Astrocyte (in vitro differentiated cells and primary cell): ENCODE measurements around the gene CDK17.

ENCODE experiments used
- EZH2 ChIP-seq: IDR thresholded peaks from 2 replicates; pipeline ENCODE4 v1.6.1; 2012; ENCODE audit warnings: mild to moderate bottlenecking, low read length, inconsistent platforms; ENCODE audit not compliant: insufficient read depth
- TF ChIP-seq, protein P1 (sequence below): IDR thresholded peaks from 2 replicates; pipeline ENCODE4 v1.5.1; 2011; ENCODE audit warnings: low read depth, mild to moderate bottlenecking, inconsistent platforms, low read length, moderate library complexity; ENCODE audit not compliant: insufficient read depth

DNA sequence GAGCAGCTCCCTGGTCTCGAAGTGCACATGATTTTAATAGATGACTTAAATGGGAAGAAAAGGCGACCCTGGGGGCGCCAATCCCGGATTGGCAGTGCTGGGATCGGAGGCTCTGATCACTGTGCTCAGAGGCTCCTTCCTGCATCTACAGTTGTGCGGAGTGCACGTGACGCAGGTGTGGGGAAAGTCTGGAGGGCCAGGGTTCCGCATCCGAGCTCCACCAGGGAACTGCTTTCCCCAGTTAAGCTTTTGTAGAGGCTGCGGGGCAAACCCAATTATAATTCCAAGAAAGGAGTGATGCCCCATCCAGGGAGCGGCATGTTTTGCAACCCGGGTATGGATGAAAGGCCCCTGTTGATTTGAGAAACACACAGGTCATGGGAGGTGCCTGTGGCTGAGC is 169.6 kb downstream of the CDK17 start:
- no peak for TF ChIP-seq EZH2
- TF ChIP-seq, protein P1, sequence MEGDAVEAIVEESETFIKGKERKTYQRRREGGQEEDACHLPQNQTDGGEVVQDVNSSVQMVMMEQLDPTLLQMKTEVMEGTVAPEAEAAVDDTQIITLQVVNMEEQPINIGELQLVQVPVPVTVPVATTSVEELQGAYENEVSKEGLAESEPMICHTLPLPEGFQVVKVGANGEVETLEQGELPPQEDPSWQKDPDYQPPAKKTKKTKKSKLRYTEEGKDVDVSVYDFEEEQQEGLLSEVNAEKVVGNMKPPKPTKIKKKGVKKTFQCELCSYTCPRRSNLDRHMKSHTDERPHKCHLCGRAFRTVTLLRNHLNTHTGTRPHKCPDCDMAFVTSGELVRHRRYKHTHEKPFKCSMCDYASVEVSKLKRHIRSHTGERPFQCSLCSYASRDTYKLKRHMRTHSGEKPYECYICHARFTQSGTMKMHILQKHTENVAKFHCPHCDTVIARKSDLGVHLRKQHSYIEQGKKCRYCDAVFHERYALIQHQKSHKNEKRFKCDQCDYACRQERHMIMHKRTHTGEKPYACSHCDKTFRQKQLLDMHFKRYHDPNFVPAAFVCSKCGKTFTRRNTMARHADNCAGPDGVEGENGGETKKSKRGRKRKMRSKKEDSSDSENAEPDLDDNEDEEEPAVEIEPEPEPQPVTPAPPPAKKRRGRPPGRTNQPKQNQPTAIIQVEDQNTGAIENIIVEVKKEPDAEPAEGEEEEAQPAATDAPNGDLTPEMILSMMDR: no peak
